GM15510 (cell line): ENCODE results near the gene ITFG1.

Source experiments
- POLR2A ChIP-seq: IDR thresholded peaks from 3 replicates; pipeline ENCODE4 v1.6.1; 2011; ENCODE audit warnings: borderline replicate concordance; ENCODE audit not compliant: insufficient read length; ENCODE audit errors: extremely low read depth

The ITFG1 gene

DNA sequence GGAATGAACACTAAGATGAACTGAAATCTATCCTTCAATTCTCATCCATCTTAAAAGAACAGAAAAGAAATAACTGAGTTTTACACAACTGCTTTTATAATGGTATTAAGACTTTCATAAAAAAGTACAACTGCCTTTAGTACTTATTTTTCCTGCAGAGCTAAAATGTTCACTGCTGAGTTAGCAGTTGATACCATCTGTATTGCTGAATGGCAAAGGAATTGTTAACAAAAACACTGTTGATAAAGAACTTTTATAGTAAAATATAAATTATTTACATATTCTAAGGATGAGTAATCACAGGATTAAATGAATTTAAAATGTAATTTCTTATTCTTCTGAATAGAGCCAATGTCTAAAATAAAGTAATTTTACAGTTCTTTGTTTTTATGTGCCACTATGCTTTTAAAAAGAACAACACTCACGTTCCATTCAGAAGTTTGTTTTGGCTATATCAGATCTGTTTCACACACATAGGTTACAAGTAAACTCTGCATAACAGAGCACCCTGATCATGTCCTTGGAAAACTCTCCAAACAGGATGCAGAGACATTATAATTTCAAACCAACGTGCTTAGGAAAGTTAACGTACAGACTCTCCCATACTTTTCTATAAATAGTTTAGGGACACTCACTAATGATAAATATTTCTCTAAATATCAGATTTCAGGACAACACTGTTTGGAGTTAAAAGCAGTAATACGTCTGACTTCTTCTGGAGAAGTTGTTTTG lies 151.1 kb downstream of the ITFG1 start:
- TF ChIP-seq POLR2A: no peak

DNA sequence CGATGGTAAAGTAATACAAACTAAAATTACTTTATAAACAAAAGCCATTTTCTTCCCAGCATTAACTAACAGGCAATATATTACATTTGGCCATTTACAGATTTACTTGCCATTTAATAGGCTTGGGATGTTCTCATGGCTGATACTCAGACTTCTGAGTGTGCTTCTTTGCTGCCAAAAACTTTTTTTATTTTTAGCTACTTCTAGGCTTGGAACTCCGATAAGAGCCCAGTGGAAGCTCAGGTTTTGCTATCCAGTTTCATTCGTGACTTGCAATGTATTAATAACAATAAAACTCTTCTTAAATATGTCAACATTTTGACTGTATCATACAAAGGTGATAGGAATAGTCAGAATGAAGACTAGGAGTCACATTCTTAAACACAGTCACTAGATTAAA lies 152.3 kb downstream of the ITFG1 start:
- no peak for TF ChIP-seq POLR2A

DNA sequence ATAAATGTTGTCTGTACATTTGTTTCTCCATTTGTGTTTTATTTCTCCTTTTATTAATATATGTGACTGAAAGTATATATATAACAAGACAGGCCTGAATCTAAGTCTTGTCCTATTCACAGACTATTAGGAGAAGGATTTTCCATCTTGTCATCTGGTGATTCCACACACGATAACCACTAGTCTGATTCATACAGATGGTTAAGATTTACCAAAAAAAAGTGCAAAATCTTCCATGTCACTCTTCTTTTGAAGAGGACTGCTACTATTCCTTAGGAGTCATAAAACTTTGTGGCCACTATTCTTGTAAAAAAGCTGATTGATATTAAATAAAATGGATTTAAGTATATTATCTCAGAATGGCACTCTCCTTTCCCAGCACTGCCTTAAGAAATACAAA lies 156.3 kb downstream of the ITFG1 start:
- TF ChIP-seq POLR2A: no peak

DNA sequence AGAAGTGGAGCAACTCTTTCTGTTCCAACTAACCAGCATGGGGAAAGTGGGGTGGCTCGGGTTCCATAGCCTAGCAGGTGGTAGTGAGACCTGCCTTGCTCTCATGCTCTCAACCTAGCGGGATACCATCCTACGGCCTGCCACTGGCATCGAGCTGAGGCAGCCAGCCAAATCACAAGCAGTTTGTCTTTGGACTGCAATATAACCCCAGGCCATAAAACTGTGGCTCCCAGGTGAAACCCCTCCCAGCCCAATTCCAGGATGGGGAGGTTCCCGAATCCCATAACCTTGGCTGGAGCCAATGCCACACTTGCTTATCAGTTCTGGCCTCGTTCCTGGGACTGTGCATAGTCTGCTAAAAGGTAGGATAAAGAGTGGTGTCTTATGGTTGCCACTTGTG lies 161.3 kb downstream of the ITFG1 start:
- no peak for TF ChIP-seq POLR2A

DNA sequence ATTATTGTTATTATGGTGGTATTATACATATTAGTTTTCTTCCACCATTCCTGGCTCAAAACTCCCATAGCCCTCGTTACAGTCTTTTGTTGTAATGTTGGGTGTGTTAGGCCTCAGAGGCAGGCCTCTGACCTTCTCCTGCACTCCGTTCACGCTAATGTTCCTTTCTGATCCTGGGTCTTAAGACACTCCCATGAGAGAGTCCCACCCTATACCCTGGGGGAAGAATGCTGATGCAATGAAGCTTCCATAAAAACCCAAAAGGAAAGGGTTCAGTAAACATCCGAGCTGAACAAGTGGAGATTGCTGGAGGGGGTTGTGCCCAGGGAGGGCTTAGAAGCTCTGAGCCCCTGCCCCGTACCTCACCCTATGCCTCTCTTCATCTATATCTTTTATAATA lies 175.9 kb downstream of the ITFG1 start:
- TF ChIP-seq POLR2A: no peak

DNA sequence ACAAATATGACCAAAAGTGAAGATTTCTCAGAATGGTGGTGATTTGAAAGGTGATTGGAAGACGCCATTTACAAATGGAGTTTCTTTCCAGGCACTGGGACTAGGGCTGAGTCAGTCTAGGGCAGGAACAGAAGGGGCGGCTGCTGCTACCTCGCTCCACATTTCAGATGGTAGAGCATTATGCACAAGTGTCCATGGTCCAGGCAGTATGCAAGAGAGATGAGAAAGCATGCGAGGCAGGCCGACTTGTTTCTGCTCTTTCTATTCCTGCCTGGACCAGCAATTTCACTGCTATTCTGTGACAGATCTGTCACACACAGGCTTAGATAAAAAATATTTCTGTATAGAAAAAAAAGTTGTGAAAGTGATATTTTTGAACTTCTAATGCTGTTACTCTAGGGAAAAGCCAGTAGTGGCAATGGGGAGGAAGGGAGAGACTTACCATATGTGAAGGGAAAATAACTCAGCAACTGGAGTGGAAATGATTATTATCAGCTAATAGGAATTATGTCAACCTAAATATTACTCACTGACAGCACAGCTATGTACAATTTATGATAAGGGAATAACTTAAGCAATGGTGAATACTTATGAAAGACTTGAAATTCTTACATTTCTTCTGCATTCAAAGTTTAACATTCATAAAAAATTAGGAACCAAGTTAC lies 182.4 kb downstream of the ITFG1 start:
- no peak for TF ChIP-seq POLR2A

DNA sequence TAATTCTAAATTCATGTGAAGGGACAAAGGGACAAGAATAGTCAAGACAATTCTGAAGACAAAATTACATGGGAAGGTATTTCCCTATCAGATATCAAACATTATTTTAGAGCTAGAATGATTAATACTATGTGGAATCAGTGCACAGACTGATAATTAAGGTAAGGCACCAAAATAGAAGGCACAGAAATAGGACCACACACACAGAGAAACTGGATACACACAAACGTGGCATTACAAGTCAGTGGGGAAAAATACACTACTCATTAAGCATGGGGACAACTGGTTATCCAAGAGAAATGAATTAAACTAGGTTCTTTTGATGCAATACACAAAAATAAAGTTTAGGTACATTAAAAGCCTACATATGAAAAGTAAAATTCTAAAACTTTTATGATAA lies 184.3 kb downstream of the ITFG1 start:
- no peak for TF ChIP-seq POLR2A

DNA sequence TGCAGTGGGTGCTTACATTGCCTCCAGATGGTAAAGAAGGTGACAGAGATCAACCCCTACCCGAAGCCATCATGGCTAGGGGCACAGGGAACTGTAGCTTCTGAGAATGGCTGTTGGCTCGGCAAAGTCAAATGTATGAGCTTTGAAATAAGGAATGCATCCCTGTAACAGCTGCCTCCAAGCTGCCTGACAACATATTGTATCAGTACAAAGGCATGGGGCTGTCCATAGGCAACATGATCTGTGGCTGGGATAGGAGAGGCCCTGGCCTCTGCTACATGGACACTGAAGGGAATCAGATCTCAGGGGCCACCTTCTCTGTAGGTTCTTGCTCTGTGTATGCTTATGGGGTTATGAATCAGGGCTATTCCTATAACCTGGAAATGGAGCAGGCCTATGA lies 197.9 kb downstream of the ITFG1 start:
- no peak for TF ChIP-seq POLR2A

DNA sequence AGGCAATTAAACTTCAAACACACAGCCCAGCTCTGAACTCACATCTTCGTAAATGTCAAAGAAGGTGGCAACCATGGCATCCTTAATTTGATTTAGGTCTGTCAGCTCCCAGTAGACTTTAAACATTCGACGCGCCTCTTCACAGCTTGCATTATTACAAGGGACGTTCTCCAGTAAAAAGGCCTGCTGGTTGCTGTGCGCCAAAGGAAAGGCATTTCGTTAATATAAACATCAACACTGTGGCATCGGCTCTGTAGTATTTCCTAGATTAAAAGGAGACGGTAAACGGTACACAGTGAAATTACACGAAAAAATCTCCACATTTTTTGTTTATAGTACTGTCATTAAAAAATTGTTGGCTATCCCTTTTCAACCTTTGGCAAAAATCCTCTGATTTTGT lies 200.4 kb downstream of the ITFG1 start:
- no peak for TF ChIP-seq POLR2A

DNA sequence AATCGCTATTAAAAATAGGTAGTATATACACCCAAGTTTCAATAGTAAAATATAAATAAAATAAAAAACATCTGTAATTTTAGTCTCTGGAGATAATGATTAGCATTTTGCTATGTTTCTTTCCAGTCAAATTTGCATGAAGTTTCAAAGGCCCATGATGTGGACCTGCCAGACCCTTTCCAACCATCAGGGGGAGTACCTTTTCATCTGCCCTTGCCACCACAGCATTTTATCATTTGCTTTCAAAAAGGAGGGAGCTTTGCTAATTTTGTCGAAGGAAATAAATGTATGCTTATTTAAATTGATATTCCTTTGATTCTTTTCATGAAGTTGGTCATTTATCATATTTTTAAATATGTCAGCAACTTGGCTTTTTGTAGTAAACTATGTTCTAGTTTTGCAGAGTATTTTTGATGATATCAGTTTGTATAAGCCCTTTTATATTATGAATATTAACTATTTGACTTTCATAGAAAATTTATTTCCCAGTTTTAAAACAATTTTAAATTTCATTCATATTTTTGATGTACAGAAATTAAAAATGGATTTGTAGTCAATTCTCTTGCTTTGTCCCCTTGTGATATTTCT lies 201.9 kb downstream of the ITFG1 start:
- no peak for TF ChIP-seq POLR2A

DNA sequence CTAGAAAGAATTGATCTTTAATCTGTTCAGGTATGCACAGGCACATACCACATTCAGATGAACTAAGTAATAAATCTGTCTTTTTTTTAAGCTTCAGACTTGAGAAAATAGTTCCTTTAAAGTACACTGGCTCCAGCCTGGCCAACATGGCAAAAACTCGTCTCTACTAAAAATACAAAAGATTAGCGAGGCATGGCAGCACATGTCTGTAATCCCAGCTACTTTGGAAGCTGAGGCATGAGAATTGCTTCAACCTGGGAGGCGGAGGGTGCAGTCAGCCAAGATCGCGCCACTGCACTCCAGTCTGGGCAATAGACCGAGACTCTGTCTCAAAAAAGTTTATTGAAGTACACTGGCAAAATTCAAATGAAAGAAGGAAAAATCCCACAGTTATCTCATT lies 206.1 kb downstream of the ITFG1 start:
- no peak for TF ChIP-seq POLR2A

DNA sequence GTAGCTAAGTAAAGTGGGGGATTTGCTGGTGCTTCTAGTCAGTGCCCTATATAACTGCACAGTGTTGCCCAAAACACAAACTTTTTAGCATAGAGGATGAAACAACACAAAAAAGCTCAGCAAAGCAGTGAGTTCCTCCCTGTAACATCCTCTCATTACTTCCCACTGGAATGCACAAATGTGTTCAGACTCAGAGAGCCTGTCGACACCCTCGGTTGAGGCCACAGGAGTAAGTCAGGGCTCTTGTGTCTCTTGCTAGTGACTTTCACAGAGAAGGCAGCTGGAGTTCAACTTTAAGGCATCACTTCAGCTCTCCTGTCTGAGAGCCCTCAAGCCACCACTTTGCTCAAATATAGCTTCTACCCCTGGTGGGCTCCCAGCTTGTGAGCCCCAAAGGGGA lies 209.9 kb downstream of the ITFG1 start:
- no peak for TF ChIP-seq POLR2A

DNA sequence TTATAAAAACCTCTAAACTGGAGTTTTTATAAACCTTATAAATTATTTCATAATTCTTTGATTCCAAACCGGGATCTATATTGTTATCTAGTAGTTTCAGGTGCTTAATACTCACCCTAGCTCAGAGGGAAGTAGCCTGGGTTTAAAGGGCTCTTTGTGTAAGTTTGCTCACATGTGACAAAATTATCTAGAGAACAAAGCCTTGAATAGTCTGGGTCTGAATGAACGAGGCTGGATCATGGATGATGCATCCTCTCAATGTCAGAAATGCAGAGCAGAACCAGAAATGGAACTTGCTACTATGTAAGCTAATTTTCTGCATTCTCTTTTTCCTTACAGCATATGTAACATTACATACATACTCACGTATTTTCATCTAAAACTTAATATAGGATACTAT lies 213.2 kb downstream of the ITFG1 start:
- no peak for TF ChIP-seq POLR2A

DNA sequence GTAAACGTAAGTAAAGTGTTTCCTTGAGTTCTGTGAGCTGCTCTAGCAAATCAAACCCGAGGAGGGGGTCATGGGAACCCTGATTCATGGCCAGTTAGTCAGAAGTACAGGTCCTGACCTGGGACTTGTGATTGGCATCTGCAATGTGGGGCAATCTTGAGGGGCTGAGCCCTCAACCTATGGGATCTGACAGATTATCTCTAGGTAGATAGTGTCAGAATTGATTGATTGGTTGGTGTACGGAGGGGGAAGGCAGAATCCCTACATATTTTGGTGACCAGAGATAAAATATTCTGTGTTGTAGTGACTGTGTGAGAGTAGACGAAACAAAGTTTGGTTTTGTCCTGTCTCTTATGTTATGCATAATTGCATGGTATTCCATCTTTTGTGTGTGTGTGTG lies 216.7 kb downstream of the ITFG1 start:
- TF ChIP-seq POLR2A: no peak

DNA sequence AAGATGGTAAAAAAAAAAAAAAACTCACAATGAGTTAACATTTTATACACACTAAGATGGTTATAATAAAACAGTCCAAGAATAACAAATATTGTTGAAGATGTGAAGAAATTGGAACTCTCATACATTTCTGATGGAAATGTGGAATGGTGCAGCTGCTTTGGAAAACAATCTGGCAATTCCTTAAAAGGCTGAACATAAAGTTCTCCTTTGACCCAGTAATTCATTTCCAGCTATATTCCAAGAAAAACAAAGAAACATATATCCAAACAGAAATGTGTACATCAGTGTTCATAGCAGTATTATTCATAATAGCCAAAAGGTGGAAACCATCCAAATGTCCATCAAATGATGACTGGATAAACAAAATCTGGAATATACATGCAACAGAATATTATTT lies 219.8 kb downstream of the ITFG1 start:
- TF ChIP-seq POLR2A: no peak

DNA sequence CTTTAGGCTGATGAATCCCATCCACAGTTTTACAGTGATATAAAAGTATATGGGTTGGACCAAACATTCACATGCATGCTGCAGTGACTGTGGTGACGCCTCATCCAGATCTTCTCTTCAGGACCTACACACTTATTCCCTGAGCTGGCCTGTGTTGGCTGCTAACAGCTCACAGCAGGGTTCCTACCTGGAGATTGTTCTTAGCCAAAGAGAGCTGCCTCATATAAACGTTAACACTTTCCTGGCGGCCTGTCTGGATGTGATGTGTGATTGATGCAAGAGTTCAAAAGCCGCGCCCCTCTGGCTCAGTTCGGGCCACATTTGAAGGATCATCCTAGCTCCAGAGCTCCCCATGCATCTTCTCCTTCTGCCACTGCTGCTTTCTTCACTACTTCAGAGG lies 224.1 kb downstream of the ITFG1 start:
- TF ChIP-seq POLR2A: no peak
